DMS153 treated with DMSO at 0.1 percent for 48 hours (cell line): Measurements from ENCODE around the gene GUCY1A1.

Source experiments
- DNase-seq: peaks from one replicate; lab custom pipeline; 2025; ENCODE audit not compliant: unreplicated experiment; lab: John Stamatoyannopoulos, UW

The GUCY1A1 gene

GRCh38 chr4:155692361-155692760 is 25.7 kb downstream of the GUCY1A1 start:
- no peak for DNase-seq

GRCh38 chr4:155693015-155693663 is 26.5 kb downstream of the GUCY1A1 start:
- no peak for DNase-seq

GRCh38 chr4:155694100-155694785 is 27.6 kb downstream of the GUCY1A1 start:
- DNase-seq = no peak

- no peak for DNase-seq
Observed at GRCh38 chr4:155696226-155696625, 29.6 kb downstream of the GUCY1A1 start.

GRCh38 chr4:155696726-155697125 is 30.1 kb downstream of the GUCY1A1 start:
- DNase-seq = no peak

- DNase-seq = no peak
Observed at GRCh38 chr4:155701827-155702226, 35.2 kb downstream of the GUCY1A1 start.

GRCh38 chr4:155703486-155704247 is 37.0 kb downstream of the GUCY1A1 start:
- DNase-seq = no peak

GRCh38 chr4:155704841-155705404 is 38.3 kb downstream of the GUCY1A1 start:
- DNase-seq = no peak

GRCh38 chr4:155705664-155706063 is 39.0 kb downstream of the GUCY1A1 start:
- no peak for DNase-seq

- DNase-seq = no peak
Observed at GRCh38 chr4:155706147-155706546, 39.5 kb downstream of the GUCY1A1 start.

- no peak for DNase-seq
Observed at GRCh38 chr4:155707251-155707650, 40.6 kb downstream of the GUCY1A1 start.

GRCh38 chr4:155708782-155709181 is 42.1 kb downstream of the GUCY1A1 start:
- DNase-seq = no peak

- DNase-seq = no peak
Observed at GRCh38 chr4:155709918-155710317, 43.3 kb downstream of the GUCY1A1 start.

- no peak for DNase-seq
Observed at GRCh38 chr4:155711556-155711955, 44.9 kb downstream of the GUCY1A1 start.

GRCh38 chr4:155712846-155713245 is 46.2 kb downstream of the GUCY1A1 start:
- DNase-seq = no peak

GRCh38 chr4:155713911-155714310 is 47.3 kb downstream of the GUCY1A1 start:
- no peak for DNase-seq

- DNase-seq = no peak
Observed at GRCh38 chr4:155722336-155722735, 55.7 kb downstream of the GUCY1A1 start.

- no peak for DNase-seq
Observed at GRCh38 chr4:155722816-155723499, 56.3 kb downstream of the GUCY1A1 start.

- no peak for DNase-seq
Observed at GRCh38 chr4:155724731-155725130, 58.1 kb downstream of the GUCY1A1 start.

- DNase-seq = no peak
Observed at GRCh38 chr4:155734065-155734464, 67.4 kb downstream of the GUCY1A1 start.

- DNase-seq = no peak
Observed at GRCh38 chr4:155734951-155735350, 68.3 kb downstream of the GUCY1A1 start.
